Activated naive CD4-positive, alpha-beta T cell treated with Interleukin-2 at 50 U/mL for 16 hours (primary cell): ENCODE data around the gene DOCK10.

Experiments used
- DNase-seq: peaks from one replicate; pipeline ENCODE4 v3.0.0-alpha.2; 2020

Gene DOCK10

DNA sequence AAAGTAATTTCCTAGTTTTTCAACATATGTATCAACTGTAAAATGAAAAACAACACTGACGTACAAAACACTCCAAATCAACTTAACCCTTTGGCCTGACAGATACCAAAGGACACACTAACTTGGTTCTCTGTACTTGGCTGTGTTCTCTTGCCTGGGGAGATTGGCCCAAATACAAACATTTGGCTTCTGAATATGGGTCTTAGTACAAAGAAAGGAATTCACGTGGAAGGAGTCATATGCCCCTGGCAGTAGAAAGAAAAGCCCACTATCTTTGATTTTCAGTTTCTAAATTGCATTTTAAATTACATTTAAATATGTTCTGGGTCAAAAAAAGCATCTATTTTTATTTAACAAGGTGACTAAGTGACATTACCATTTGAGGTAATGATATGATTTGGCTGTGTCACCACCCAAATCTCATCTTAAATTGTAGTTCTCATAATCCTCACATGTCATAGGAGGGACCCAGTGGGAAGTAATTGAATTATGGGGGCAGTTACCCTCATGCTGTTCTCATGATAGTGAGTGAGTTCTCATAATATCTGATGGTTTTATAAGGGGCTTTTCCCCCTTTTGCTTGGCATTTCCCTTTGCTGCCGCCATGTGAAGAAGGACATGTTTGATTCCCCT lies 172.6 kb downstream of the DOCK10 start:
- DNase-seq = no peak

GRCh38 chr2:224865016-224865415 lies 177.3 kb downstream of the DOCK10 start:
- no peak for DNase-seq

- no peak for DNase-seq
These were observed 181.0 kb downstream of the DOCK10 start for GRCh38 chr2:224861266-224861665.

DNA sequence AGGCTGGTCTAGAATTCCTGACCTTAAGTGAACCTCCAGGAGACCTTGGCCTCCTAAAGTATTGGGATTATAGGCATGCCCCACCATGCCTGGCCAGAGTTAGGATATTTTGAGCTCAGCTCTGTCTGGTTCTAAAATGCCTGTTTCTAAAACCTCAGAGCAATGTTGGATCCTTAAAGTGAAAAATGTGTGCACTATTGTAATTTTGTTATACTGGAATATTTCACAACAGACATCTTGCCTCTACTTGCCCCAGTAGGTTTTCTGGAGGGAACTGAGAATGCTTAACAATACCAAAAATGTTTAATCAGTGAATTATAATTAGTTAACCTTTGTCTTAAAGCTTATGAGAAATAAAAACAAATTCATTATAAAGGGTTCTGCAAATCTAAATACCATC lies 181.5 kb downstream of the DOCK10 start:
- DNase-seq = no peak

- DNase-seq = no peak
These were observed 190.5 kb downstream of the DOCK10 start for GRCh38 chr2:224851811-224852210.

DNA sequence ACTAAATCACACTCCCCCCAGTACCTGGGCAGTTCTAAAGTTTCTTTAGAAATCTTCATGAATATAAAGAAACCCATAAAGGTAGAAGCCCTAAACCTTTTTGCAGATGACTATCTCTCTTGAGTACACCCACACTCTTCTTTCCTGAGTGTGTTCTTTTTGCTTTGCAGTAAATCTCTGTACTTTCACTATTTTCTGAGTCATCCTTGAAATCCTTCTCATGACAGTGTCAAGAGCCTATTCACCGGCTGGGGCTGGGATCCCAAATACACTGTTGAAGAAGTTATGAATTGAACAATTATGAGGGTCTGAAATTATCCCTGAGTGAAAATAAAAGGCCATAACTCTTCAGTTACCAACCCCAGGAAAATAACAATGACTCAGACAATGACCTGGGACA lies 192.2 kb downstream of the DOCK10 start:
- DNase-seq = no peak

- DNase-seq = no peak
These were observed 193.0 kb downstream of the DOCK10 start for GRCh38 chr2:224849264-224849663.

DNA sequence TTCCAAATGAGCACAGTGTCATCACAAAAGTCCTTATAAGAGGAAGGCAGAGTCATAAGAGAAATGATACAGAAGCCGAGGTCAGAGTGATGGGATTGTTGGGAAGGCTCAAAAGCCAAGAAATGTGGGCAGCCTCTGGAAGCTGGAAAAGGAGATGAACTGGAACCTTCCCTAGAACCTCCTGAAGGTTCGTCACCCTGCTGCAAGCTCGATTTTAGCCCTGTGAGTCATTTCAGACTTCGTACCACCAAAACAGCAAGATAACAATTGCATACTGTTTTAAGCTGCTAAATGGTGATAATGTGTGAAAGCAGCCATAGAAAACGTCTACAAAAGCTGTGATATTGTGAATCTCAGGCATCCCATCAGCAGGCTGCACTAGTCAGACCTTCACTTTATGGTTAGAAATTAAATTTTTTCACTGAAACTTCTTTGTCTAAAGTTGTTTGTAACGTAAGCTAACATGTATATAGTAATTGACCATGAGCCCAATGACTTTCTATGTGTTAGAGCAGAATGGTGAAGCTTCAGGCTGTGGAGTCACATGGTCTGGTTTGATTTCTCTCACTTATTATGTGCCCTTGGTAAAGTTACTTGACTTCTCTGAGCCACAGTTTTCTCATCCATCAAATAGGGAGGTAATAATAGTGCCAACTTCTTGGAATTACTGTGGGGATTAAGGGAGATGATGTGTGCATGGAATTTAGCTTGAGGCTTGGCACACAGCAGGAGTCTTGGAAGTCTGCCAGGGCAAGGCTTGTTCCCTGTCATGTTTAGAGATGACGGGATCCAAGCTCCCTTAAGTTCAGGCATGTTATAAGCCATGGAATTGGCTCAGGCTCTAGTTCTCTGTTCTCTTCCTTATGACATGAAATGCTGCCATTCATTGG lies 194.1 kb downstream of the DOCK10 start:
- no peak for DNase-seq

- DNase-seq = no peak
These were observed 194.9 kb downstream of the DOCK10 start for GRCh38 chr2:224847381-224847780.

DNA sequence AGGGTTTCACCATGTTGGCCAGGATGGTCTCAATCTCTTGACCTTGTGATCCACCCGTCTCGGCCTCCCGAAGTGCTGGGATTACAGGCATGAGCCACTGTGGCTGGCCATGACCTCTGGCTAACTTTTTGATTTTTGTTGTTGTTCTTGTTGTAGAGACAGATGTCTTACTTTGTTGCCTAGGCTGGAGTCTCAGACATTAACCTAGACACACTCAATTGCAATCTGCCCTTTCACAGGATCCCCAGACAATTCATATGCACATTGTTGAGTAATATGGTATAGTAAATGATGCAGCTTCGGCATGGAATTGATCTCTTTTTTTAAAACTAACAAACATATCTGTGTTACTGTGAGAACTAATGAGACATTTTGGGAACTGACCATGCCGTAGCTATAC lies 195.6 kb downstream of the DOCK10 start:
- DNase-seq = no peak

DNA sequence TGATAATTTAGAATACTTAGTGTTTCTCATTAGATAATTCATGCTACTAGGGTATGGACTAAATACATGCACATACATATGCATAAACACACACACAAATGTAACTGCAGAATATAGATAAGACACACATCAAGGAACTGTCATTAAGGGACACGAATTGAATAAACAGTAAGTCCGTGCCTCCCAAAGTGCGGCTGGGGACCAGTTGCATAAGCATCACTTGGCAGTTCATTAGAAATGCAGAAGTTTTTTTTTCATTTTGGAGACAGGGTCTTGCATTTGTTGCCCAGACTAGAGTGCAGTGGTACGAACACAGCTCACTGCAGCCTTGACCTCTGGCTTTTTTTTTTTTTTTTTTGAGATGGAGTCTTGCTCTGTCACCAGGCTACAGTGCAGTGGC lies 196.1 kb downstream of the DOCK10 start:
- DNase-seq = no peak

GRCh38 chr2:224843141-224843540 lies 199.1 kb downstream of the DOCK10 start:
- no peak for DNase-seq

GRCh38 chr2:224841910-224842309 lies 200.4 kb downstream of the DOCK10 start:
- DNase-seq = no peak

DNA sequence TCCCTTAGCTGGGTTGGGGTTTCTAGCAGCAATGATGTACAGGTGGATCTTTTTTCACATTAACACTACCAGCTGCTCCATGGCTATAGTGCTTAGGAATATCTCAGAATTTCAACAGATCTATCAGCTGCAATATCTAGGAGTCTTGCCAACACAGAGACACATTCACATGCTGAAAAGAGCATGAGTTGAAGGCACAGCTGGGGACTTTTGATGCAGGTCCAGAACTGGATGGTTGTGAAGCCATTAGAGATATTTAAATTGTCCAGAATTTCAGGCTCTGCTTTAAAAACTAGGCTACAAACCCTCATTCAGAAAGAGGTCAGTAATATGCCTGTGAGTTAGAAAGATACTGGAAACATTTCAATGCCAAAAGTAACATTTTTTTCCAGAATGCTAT lies 203.9 kb downstream of the DOCK10 start:
- DNase-seq = no peak

DNA sequence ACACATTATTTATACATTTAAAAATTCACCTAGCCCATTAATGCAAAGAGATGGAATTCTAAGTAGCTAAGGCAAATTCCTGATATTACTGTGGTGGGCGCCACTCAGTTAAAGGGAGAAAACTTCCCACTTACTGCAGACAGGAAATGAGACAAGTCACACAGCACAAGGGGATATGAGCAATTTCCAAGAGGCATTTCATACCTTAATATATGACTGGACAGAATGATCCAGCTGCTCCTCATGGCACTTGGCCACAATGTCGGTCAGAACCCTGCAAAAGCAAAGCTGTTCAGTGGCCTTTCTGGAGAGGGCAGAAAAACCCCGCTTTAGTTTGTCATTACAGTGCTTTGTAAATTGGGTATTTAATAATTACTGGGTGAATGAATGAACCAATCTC lies 204.7 kb downstream of the DOCK10 start:
- no peak for DNase-seq

DNA sequence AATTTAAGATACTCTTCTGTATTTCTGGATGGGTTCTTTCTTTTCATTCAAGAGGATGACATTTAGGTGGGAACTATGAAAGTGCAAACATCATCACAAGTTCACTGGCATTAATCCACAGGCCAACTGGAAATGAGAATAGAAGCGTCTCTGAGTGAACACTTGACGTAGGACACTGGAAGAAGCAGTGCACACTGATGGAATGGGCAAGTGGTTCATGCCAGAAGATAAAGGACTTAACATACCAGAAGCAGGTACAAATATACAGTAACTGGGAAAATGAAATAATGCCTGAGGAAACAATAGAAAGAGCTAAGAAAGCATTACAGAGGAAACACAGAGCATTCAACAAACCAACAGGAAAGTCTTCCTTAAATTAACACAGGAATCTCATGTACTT lies 205.2 kb downstream of the DOCK10 start:
- no peak for DNase-seq

GRCh38 chr2:224836263-224836662 lies 206.0 kb downstream of the DOCK10 start:
- DNase-seq = no peak

- DNase-seq = no peak
These were observed 206.9 kb downstream of the DOCK10 start for GRCh38 chr2:224835405-224835804.

DNA sequence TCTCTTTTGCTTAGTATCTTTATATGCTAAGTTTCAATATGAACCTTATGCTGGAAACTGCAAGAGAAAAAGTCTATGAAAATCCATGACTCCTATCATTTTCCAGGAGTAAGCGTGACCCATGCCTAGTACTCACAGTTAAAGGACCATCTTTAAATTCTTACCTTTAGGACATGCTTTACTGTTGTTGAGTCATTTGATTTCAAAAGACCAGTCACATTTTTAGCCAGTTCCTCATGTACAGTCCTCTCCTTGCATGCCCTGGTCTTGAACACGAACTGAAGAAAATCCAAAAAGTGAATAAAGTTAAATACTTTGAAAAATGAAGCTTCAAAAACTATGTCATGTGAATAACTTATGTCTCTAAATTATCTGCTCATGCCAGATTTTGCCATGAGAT lies 208.3 kb downstream of the DOCK10 start:
- DNase-seq = no peak

GRCh38 chr2:224832207-224832606 lies 210.1 kb downstream of the DOCK10 start:
- DNase-seq = no peak

- DNase-seq = no peak
These were observed 210.7 kb downstream of the DOCK10 start for GRCh38 chr2:224831530-224831929.

DNA sequence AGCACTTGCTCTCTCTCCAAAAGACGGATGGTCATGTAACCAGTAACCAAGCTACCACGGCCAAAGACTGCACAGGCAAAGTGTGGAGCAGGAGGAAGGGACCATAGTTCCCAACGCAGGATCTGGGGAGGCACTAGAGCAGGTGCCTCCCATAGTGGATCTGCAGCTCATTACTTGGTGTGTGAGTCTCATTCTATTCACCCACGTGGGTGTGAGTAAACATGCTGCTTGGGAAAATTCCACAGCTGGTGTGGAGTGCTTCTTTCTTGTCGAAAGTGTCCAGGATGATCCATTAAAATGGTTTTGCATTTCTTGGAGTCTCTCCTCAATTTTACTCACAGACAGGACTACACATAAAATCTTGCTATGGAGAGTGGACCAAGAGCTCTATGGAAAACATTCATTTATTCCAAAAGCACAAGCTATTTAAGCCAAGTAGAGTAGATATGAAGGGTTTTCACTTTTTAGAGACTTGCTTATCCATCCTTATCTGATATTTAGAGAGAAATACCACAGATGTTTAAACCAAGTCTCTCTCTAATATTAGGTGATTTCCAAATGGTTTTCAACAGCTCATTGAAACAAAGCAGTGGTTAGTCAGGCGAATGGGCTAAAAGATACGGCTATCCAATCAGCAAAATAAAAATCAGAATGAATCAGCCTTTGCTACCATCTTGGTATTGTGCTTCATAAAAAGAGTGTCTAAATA lies 221.8 kb downstream of the DOCK10 start:
- no peak for DNase-seq

GRCh38 chr2:224819075-224819474 lies 223.2 kb downstream of the DOCK10 start:
- no peak for DNase-seq

GRCh38 chr2:224817676-224818075 lies 224.6 kb downstream of the DOCK10 start:
- DNase-seq = no peak
